GM19467 (cell line): Measurements from ENCODE around the gene POPDC2.
"Not testable (repeated sequence)": the region's sequence is repeated elsewhere in the genome, so short reads cannot be mapped to it uniquely, and the experiment has no call there.

Experiments used
- ATAC-seq: cut with Tn5 transposase; IDR thresholded peaks from one replicate; pipeline ENCODE4 v1.9.1; 2021; ENCODE audit warnings: mild to moderate bottlenecking, moderate library complexity; ENCODE audit not compliant: unreplicated experiment

The POPDC2 gene

GRCh38 chr3:119620899-119621298 is 39.5 kb downstream of the POPDC2 start:
- no peak for ATAC-seq

DNA sequence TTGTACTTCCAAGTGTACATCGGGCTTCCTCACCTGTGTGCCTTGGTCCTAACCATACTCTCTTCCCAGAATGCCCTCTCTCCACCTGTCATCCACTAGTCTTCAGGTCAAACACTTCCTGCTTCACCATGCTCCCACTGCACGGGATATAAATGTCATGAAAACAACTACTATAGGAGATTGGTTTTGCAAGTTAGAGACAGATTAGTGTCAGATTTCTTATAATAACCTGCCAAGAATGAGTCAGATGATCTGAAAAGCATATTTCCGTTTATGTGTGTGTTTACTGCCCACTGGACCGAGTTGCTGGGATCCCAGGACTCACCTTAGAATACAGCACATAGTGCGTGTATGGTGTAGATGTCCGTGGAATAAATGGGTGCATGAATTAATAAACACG is 41.3 kb downstream of the POPDC2 start:
- ATAC-seq, result no peak

DNA sequence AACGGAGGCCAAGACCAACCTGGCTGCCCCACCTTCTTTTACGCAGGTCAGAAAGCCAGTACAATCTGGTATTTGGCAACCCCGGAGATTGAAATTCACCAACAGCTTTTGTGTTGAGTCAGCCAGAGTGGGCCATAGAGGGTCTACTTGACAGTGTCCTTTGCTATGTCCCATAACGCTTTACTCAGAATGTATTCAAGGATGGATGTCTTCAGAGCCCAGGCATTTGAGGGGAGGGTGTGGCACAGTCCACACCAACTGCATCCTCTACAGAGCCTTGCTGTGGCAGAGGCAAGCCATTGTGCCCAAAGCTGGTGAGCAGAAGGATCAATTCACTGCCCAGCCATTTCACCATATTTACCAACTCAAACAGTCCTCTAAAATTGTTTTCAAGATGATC is 44.3 kb downstream of the POPDC2 start:
- ATAC-seq, result no peak

DNA sequence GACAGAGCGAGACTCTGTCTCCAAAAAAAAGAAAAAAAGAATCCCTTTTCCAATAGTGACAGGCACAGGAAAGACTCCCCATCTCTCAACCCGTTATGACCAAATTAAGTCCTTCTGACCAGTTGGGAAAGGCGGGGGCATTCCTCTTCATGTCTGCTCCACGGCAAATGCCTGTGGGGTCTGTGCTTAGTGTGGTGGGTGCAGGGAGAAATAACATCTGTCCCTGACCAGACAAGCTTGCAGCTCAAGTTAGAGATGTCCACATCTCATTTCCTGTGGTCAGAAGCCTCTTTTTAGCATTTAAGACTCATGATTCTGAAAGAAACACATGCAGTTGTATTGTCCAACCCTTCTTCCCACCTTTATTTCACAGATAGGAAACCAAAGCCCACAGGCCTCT is 46.5 kb downstream of the POPDC2 start:
- no peak for ATAC-seq

DNA sequence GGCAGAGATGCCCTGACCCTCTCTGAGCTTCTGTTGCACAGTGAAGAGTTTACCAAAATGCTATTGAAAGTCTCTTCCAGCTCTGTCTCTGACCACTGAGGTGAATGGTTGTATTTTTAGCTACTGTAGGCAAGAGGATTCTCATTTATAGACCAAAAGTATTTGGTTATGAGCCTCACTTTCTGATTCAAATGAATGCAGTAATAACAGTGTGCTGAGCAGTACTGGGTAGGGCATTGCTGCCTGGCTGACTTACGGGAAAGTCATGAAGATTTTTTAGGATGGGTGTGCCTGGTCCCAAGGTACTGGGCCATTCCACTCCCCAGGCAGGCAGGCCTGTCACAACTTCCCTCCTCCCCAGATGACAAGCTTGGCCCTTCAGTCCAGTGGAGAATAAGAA is 47.2 kb downstream of the POPDC2 start:
- ATAC-seq, result no peak

GRCh38 chr3:119611664-119612063 is 48.7 kb downstream of the POPDC2 start:
- no peak for ATAC-seq

GRCh38 chr3:119609301-119609700 is 51.1 kb downstream of the POPDC2 start:
- ATAC-seq, result no peak

- ATAC-seq, result no peak
These were observed 51.9 kb downstream of the POPDC2 start for GRCh38 chr3:119608405-119609000.

GRCh38 chr3:119604878-119605277 is 55.5 kb downstream of the POPDC2 start:
- ATAC-seq, result no peak

GRCh38 chr3:119602676-119603075 is 57.7 kb downstream of the POPDC2 start:
- no peak for ATAC-seq

GRCh38 chr3:119601154-119601553 is 59.2 kb downstream of the POPDC2 start:
- no peak for ATAC-seq

DNA sequence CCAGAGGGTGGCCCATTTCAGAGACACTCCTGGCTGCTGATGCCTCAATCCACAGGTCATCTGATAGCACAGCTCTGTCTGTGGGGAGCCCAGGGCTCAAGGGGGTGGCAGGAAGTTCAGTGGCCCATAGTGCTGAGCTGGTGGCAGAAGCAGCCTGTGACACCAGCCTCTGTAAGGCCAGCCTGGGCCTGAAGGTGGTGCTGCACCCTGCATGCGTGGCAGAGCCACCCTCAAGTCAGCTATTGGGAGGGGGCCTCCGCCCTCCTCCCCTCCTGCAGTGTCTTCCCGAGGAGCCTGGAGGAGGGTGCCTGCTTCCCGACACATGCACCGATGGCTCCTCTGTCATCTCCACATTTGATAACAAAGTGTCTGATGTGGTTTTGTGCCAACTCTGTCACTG is 59.7 kb downstream of the POPDC2 start:
- ATAC-seq, result peak; percentile 65

DNA sequence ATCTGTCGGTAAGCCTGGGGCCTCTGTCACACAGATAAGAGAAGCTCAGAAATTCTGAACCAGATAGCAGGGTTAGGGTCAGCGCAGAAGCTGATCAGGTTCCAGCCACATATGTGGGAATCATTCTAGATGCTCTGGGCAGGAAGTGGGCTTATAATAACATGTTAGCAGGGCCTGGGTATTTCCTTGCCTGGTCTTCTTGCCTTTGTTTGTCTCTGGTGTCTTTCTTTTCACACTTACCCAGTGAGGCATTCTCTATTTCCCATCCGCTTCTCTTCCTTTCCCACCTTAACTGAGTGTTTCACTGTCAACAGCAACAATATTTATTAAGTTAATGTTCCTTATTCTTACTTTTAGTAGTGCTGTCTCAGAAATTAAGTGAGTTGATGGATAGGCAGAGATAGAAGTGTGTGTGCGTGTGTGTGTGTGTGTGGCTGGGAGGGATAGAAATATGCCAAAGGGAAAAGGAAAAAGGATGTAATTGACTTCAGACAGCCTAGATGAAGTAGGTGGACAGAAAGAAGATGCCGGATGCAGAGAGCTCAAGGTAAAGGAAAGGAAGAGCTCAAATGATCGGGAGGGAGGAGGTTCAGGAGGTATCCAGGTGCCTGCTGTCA is 60.7 kb downstream of the POPDC2 start:
- ATAC-seq, result no peak

GRCh38 chr3:119598410-119599098 is 61.8 kb downstream of the POPDC2 start:
- peak; percentile 39 for ATAC-seq

GRCh38 chr3:119597548-119598288 is 62.7 kb downstream of the POPDC2 start, which contains the start of gene PLA1A:
Gene PLA1A (plus strand): TSS chr3:119597885. CDS start chr3:119597914, 29 bp downstream.
- ATAC-seq, result no peak

GRCh38 chr3:119596398-119596797 is 64.0 kb downstream of the POPDC2 start:
- no peak for ATAC-seq

- no peak for ATAC-seq
These were observed 64.6 kb downstream of the POPDC2 start for GRCh38 chr3:119595639-119596334.

GRCh38 chr3:119594929-119595328 is 65.5 kb downstream of the POPDC2 start:
- not testable (repeated sequence) for ATAC-seq

- ATAC-seq, result no peak
These were observed 66.3 kb downstream of the POPDC2 start for GRCh38 chr3:119594066-119594465.

DNA sequence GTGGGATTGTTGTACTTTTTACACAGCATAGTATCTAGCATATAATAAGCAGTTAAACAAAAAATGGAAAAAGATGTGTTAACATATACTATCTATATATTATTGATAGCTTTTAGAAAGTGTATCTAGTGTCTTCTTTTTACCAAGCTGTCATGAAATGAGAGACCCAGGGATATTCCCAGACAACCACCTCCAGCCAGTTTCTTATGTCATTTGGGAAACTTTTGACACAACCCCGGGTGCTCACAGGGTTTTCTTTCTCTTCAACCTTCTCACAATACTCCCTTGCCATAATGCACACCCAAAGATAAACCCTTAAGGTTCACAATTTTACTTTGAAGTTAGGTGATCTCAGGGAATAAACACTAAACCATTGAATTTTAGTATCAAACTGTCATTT is 67.5 kb downstream of the POPDC2 start:
- ATAC-seq, result no peak
